Activated naive CD8-positive, alpha-beta T cell treated with anti-CD3 and anti-CD28 coated beads, Interleukin-2, amount 50 U/mL, for 16 hours (primary cell): ENCODE data around the gene REPIN1.

ENCODE experiments used
- DNase-seq: peaks from one replicate; pipeline ENCODE4 v3.0.0-alpha.2; 2020; ENCODE audit warnings: low read depth, low spot score

Gene REPIN1

DNA sequence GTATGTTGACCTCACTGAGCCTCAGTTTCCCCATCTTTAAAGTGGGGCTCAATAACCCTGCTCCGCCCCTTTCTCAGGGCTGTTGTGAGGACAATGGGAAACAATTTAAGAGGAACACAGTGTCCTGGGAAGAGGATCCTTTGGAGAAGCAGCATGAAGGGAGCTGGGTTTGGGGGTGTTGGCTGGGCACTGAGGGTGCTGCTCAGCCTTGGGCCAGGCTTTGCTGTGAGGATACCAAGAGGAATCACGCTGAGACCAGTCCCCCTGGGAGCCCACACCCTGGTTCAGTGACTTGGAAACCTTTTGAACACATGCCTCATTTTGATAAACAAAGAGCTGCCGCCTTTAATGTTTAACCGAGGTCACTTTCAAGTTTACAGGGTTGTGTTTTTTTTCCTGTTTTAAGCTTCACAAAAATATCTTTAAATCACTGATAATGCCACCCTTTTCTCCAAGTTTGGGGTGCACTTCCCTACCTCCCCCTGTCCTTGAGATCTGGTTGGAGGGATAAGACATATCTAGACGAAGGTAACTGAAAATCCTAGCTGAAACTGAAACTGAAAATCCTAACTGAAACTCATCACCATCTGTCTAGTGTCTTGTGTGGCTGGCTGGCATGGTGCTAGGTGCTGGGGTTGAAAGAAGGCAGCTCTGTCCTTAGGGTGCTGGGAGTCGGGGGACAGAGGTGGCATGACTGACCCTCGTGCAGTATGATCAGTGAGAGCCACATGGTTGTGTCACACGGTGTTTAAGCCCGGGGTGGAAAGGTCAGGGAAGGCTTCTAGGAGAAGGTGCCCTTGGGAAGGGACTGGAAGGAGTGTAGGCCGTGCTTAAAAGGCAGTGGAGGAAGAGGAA, 38.2 kb downstream of the REPIN1 start:
- no peak for DNase-seq

- no peak for DNase-seq
Measured at GRCh38 chr7:150407588-150408392, 39.2 kb downstream of the REPIN1 start.

GRCh38 chr7:150408393-150409299, 40.0 kb downstream of the REPIN1 start:
- no peak for DNase-seq

- no peak for DNase-seq
Measured at GRCh38 chr7:150409300-150410030, 40.8 kb downstream of the REPIN1 start.

GRCh38 chr7:150410131-150410530, 41.5 kb downstream of the REPIN1 start:
- no peak for DNase-seq

DNA sequence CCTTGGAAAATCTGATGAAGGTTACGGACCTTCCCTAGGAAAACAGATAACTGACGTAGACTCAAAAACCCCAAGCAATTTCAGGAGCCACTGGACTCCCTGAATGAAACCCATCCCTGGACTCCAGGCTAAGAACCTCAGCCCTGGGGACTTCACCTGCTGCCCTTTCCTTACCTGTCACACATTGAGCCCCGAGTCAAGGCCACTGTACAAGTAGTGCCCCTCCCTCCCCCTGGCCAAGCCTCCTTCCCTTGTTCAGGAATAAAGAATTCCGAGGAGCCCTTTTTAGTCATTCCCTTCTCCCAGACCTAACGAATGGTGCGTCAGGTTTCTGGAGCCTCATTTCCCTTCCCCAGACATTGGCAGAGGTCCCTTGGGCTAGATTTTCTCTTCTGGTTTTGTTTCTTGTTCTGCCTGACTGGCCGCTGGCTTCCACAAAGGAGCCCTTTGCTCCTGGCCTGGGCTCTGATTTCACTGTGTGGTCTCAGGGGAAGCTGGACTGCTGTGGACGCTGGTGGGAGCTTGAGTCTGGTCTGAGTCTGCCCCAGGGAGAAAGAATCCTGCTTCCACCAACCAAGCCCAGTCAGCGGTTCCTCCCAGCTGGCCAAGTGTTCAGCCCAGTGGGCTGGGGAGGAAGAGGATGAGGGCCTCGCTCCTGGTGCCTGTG, 42.2 kb downstream of the REPIN1 start:
- DNase-seq: no peak

DNA sequence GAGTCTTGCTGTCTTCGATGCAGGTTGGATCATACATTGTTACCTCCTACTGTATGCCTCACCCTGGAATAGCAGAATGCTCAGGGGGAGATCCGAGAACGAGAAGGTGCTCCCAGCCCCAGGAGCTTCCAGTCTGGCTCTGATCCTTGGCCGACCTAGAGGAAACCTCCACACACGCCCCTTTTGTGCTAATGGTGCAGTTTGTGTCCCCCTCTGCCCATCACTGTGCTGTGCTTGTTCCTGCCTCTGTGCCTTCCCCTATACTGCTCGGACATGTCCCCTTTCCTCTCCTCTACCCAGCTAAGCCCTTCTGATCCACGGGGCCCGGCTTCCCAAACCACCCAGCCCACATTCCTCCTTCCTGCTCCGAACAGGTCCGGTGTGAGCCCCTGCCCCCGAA, 43.0 kb downstream of the REPIN1 start:
- DNase-seq: no peak

DNA sequence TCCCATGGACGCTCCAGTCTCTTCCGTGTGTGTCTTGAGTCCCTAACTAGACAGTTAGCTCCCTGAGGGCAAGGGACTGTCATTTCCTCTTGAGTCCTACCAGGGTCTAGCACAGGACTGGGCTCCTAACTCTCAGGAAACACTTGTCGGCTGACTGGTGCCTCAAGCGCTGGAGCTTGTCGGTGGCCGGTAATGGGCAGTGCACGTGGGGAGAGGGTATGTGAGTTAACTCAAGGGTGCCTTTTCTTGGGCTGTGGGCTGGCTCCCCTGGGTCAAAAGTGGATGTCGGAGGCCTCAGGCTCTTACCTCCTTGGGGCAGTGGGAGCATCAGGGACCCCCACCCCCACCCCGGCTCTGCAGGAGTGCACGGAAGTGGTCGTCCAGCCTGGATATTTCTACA, 43.4 kb downstream of the REPIN1 start:
- DNase-seq: no peak

GRCh38 chr7:150412518-150413488, 44.2 kb downstream of the REPIN1 start:
- no peak for DNase-seq

- DNase-seq: no peak
Measured at GRCh38 chr7:150413640-150414081, 45.0 kb downstream of the REPIN1 start.

- no peak for DNase-seq
Measured at GRCh38 chr7:150415161-150416153, 46.8 kb downstream of the REPIN1 start.

GRCh38 chr7:150417239-150417638, 48.6 kb downstream of the REPIN1 start:
- DNase-seq: no peak

- DNase-seq: no peak
Measured at GRCh38 chr7:150417863-150418262, 49.2 kb downstream of the REPIN1 start.

GRCh38 chr7:150420242-150420641, 51.6 kb downstream of the REPIN1 start:
- DNase-seq: no peak

- peak; percentile 73 for DNase-seq
Measured at GRCh38 chr7:150420987-150421674, 52.5 kb downstream of the REPIN1 start.

DNA sequence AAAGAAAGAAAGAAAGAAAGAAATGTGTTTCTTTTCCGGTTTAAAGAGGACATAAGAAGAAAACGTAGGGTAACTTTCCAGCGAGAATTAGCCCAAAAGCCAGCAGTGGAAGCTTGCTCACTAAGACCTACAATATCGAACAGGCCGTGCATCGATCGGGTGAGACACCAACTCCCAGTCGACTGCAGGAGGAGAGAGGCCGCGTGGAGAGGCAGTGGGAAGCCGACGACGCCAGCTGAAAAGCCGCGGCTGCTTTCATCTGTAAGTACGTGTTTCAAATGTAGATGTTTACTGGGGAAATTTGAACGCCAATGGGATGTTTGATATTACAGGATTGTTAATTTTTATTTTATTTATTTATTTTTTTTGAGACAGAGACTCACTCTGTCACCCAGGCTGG, 53.2 kb downstream of the REPIN1 start:
- no peak for DNase-seq
